Pancreas (tissue), 10 donors: Measurements from ENCODE around the gene PDCD1. TPM values are rescaled to one million over a fixed set of nuclear protein-coding genes. Genes with fewer than 3 reads are reported as not detected.

Source experiments
- ATAC-seq, 4 donors: fragments of 200-7000 bp; cut with Tn5 transposase; one replicate each; pipeline versions ENCODE4 v1.8.0 to v1.9.1; 2020; ENCODE audit warnings: mild to moderate bottlenecking in 4 of 4, moderate library complexity in 4 of 4
- DNase-seq, 6 donors: peaks; one replicate each; pipeline ENCODE4 v3.0.0-alpha.2; 2020
- FAIRE-seq: peaks from 2 replicates; lab custom pipeline; 2012; peaks lifted over from hg19 to GRCh38; lab: Jason Lieb, UNC
- H3K27ac ChIP-seq, 4 donors: fragments of 200-600 bp; sonication (generic); 1 replicate in 3 of 4; 2 replicates in 1 of 4; pipeline versions ENCODE4 v1.5.0 to v1.8.0; 2020
- H3K27me3 ChIP-seq, 4 donors: fragments of 200-600 bp; one replicate each; pipeline ENCODE4 v1.8.0; 2021
- H3K36me3 ChIP-seq, 3 donors: fragments of 200-600 bp; sonication (generic) in 1 of 3; one replicate each; pipeline versions ENCODE4 v1.5.0 to v1.8.0; 2020 to 2021
- H3K4me1 ChIP-seq, 3 donors: fragments of 200-600 bp; one replicate each; pipeline ENCODE4 v1.8.0; 2021
- H3K4me3 ChIP-seq, 4 donors: fragments of 200-600 bp; sonication (generic) in 2 of 4; one replicate each; pipeline versions ENCODE4 v1.5.0 to v1.8.0; 2020 to 2021
- H3K9me3 ChIP-seq, 4 donors: fragments of 200-600 bp; one replicate each; pipeline ENCODE4 v1.8.0; 2021
- CTCF ChIP-seq, 4 donors: fragments of 200-600 bp; sonication (generic) in 3 of 4; IDR thresholded peaks; one replicate each; pipeline versions ENCODE4 v1.5.0 to v1.8.0; 2021; ENCODE audit warnings: antibody characterized with exemption in 4 of 4
- WGBS, 2 donors: extraction: QIAGEN DNeasy Blood & Tissue Kit; methylation state at CpG; one replicate each; pipeline ENCODE4 v1.1.7; 2013; 5-methylcytosine and 5-hydroxymethylcytosine counted together
- intact Hi-C, 3 donors: fragments of 100-400 bp; cut with DNase I; formaldehyde crosslinking; loops; one replicate each; pipeline versions ENCODE4 v1.11.1 to v1.14.2; 2022
- polyA plus RNA-seq, 2 donors: library from polyadenylated mRNA; stranded (reverse); fragments of 200-250 nt; gene quantifications; one replicate each; pipeline ENCODE4 v1.2.3, GENCODE V29; 2013
- total RNA-seq, 6 donors: library from RNA; stranded (reverse); fragmentation: NEBNext Ultra II Directional in 4 of 6; extraction: Animal tissue kit (Norgen Biotek cat#: 25700) in 4 of 6; gene quantifications; one replicate each; pipeline versions ENCODE4 v1.2.1 to v1.2.4, GENCODE V29; 2021 to 2023
- donor health status: healthy with polysubstance abuse.
- donor health status: DM: no; HTN: no; CAD: no; lungs with moderate emphysema.
- donor health status: DM: no; HTN: no; CAD: no.
- donor health status: control.
- donor health status: control.
- donor health status: Bipolar disorder and iron deficiency.
- donor health status: DM: yes; HTN: yes; CAD: no.
- donor health status: DM: no; HTN: no; CAD: no.
- donor health status: DM: no; HTN: no; CAD: no.
- donor health status: DM: yes; HTN: yes; CAD: no.

The PDCD1 gene
- total and polyA plus RNA-seq, 8 donors, result 0.09 to 0.63 (median 0.23) TPM; not detected in 1

GRCh38 chr2:241841181-241842066 lies 17.3 kb downstream of the PDCD1 start:
- FAIRE-seq (no peak), ATAC-seq (no peak), DNase-seq (no peak)
- Histone ChIP-seq H3K9me3 (no peaks in the 10 kb centered on the region), H3K4me1 (peaks cover 0 to 7% (median 0%) of the 10 kb centered on the region in 3 donors), H3K27ac (no peak overlapping the region), H3K36me3 (no peaks in the 10 kb centered on the region), H3K4me3 (no peak overlapping the region), H3K27me3 (no peaks in the 10 kb centered on the region)
- no peak for TF ChIP-seq CTCF (IDR thresholded peaks at IDR 0.05)
- WGBS, 2 donors, result 72 to 81% methylated on average over 28 of the region's 28 CpGs
- intact Hi-C loops, result no loop called here

- 38 to 43% methylated on average over 13 of the region's 13 CpGs for WGBS, 2 donors
- no peaks in the 10 kb centered on the region for H3K27me3 ChIP-seq
- FAIRE-seq (no peak), DNase-seq (no peak), ATAC-seq (no peak)
- no peaks in the 10 kb centered on the region for H3K9me3 ChIP-seq
- intact Hi-C loops, result no loop called here
- H3K27ac ChIP-seq, result no peak overlapping the region
- TF ChIP-seq CTCF (IDR thresholded peaks at IDR 0.05), result no peak
- no peaks in the 10 kb centered on the region for H3K36me3 ChIP-seq
- H3K4me3 ChIP-seq, result no peak overlapping the region
- no peaks in the 10 kb centered on the region for H3K4me1 ChIP-seq
These were observed 21.3 kb downstream of the PDCD1 start for GRCh38 chr2:241837197-241837965.

- intact Hi-C loops, result no loop called here
- TF ChIP-seq CTCF (IDR thresholded peaks at IDR 0.05), result no peak
- ATAC-seq, result no peak
- Histone ChIP-seq H3K4me1 (no peaks in the 10 kb centered on the region), H3K36me3 (no peaks in the 10 kb centered on the region), H3K27ac (no peak overlapping the region), H3K4me3 (no peak overlapping the region), H3K27me3 (no peaks in the 10 kb centered on the region), H3K9me3 (no peaks in the 10 kb centered on the region)
- WGBS, 2 donors, result 61 to 64% methylated on average over 6 of the region's 6 CpGs
- no peak for DNase-seq
- no peak for FAIRE-seq
These were observed 22.4 kb downstream of the PDCD1 start for GRCh38 chr2:241836292-241836691.

GRCh38 chr2:241835611-241836010 lies 23.1 kb downstream of the PDCD1 start:
- no peaks in the 10 kb centered on the region for H3K27me3 ChIP-seq
- intact Hi-C loops, result no loop called here
- H3K36me3 ChIP-seq, result no peaks in the 10 kb centered on the region
- H3K4me1 ChIP-seq, result no peaks in the 10 kb centered on the region
- H3K9me3 ChIP-seq, result no peaks in the 10 kb centered on the region
- TF ChIP-seq CTCF (IDR thresholded peaks at IDR 0.05), result no peak
- FAIRE-seq, result no peak
- no peak overlapping the region for H3K27ac ChIP-seq
- no peak overlapping the region for H3K4me3 ChIP-seq
- ATAC-seq, result no peak
- WGBS, 2 donors, result 74 to 80% methylated on average over 4 of the region's 4 CpGs
- DNase-seq, result no peak
